Glutamatergic neuron (in vitro differentiated cells): ENCODE data around the gene UGT3A1. TPM values are rescaled to one million over a fixed set of nuclear protein-coding genes. Genes with fewer than 3 reads are reported as not detected.

Experiments
- DNase-seq: peaks from one replicate; pipeline ENCODE4 v3.0.0; 2022
- H3K27ac Mint-ChIP-seq: one replicate; pipeline ENCODE4 v1.8.0; 2020; ENCODE audit warnings: mild to moderate bottlenecking, mixed read lengths, inconsistent platforms; ENCODE audit not compliant: unreplicated experiment
- H3K27me3 Mint-ChIP-seq: one replicate; pipeline ENCODE4 v1.8.0; 2020; ENCODE audit warnings: mild to moderate bottlenecking, moderate library complexity, mixed read lengths, inconsistent platforms; ENCODE audit not compliant: unreplicated experiment
- H3K36me3 Mint-ChIP-seq: one replicate; pipeline ENCODE4 v1.8.0; 2020; ENCODE audit warnings: mild to moderate bottlenecking, mixed read lengths, inconsistent platforms; ENCODE audit not compliant: unreplicated experiment
- H3K4me1 Mint-ChIP-seq: one replicate; pipeline ENCODE4 v1.8.0; 2020; ENCODE audit warnings: mild to moderate bottlenecking, low read depth, mixed read lengths, inconsistent platforms; ENCODE audit not compliant: unreplicated experiment
- H3K4me3 Mint-ChIP-seq: one replicate; pipeline ENCODE4 v1.8.0; 2020; ENCODE audit warnings: mild to moderate bottlenecking, mixed read lengths, inconsistent platforms; ENCODE audit not compliant: unreplicated experiment
- H3K9me3 Mint-ChIP-seq: one replicate; pipeline ENCODE4 v1.8.0; 2020; ENCODE audit warnings: mild to moderate bottlenecking, moderate library complexity, mixed read lengths, inconsistent platforms; ENCODE audit not compliant: unreplicated experiment
- CTCF ChIP-seq: fragments of 200-600 bp; sonication (generic); IDR thresholded peaks from one replicate; pipeline ENCODE4 v1.5.0; 2021; ENCODE audit not compliant: partially characterized antibody, unreplicated experiment
- total RNA-seq: library from RNA; stranded (reverse); fragmentation: NEBNext Ultra II Directional; extraction: Animal tissue kit (Norgen Biotek cat#: 25700); gene quantifications from one replicate; pipeline ENCODE4 v1.2.1, GENCODE V29; 2021; ENCODE audit not compliant: unreplicated experiment

The UGT3A1 gene
- total RNA-seq, 1 donor from 2014 or later, result not detected

- TF ChIP-seq CTCF, result no peak
- no peak overlapping the region for H3K4me3 Mint-ChIP-seq
- DNase-seq, result no peak
- no peaks in the 10 kb centered on the region for H3K36me3 Mint-ChIP-seq
- H3K9me3 Mint-ChIP-seq, result no peaks in the 10 kb centered on the region
- H3K27me3 Mint-ChIP-seq, result no peaks in the 10 kb centered on the region
- H3K4me1 Mint-ChIP-seq, result no peaks in the 10 kb centered on the region
- H3K27ac Mint-ChIP-seq, result no peak overlapping the region
Measured at GRCh38 chr5:36017622-36018021, 26.4 kb upstream of the UGT3A1 start.

GRCh38 chr5:36017004-36017403 is 25.8 kb upstream of the UGT3A1 start:
- no peak overlapping the region for H3K27ac Mint-ChIP-seq
- H3K4me1 Mint-ChIP-seq, result no peaks in the 10 kb centered on the region
- H3K4me3 Mint-ChIP-seq, result no peak overlapping the region
- H3K27me3 Mint-ChIP-seq, result no peaks in the 10 kb centered on the region
- DNase-seq, result no peak
- H3K36me3 Mint-ChIP-seq, result no peaks in the 10 kb centered on the region
- TF ChIP-seq CTCF, result no peak
- no peaks in the 10 kb centered on the region for H3K9me3 Mint-ChIP-seq

GRCh38 chr5:36013182-36013581 is 22.0 kb upstream of the UGT3A1 start:
- no peaks in the 10 kb centered on the region for H3K4me1 Mint-ChIP-seq
- DNase-seq, result no peak
- H3K4me3 Mint-ChIP-seq, result no peak overlapping the region
- no peaks in the 10 kb centered on the region for H3K27me3 Mint-ChIP-seq
- H3K27ac Mint-ChIP-seq, result no peak overlapping the region
- peaks cover 5% of the 10 kb centered on the region for H3K36me3 Mint-ChIP-seq
- peaks cover 9% of the 10 kb centered on the region for H3K9me3 Mint-ChIP-seq
- TF ChIP-seq CTCF, result no peak

GRCh38 chr5:36009698-36010097 is 18.5 kb upstream of the UGT3A1 start:
- no peak for TF ChIP-seq CTCF
- DNase-seq, result no peak
- Mint-ChIP-seq H3K27me3 (no peaks in the 10 kb centered on the region), H3K4me1 (no peaks in the 10 kb centered on the region), H3K36me3 (peaks cover 7% of the 10 kb centered on the region), H3K27ac (no peak overlapping the region), H3K9me3 (peaks cover 13% of the 10 kb centered on the region), H3K4me3 (no peak overlapping the region)

- no peak for TF ChIP-seq CTCF
- no peak overlapping the region for H3K4me3 Mint-ChIP-seq
- peaks cover 3% of the 10 kb centered on the region for H3K27me3 Mint-ChIP-seq
- no peak for DNase-seq
- no peaks in the 10 kb centered on the region for H3K4me1 Mint-ChIP-seq
- peaks cover 18% of the 10 kb centered on the region for H3K9me3 Mint-ChIP-seq
- no peak overlapping the region for H3K27ac Mint-ChIP-seq
- H3K36me3 Mint-ChIP-seq, result peaks cover 7% of the 10 kb centered on the region
Measured at GRCh38 chr5:36007366-36007765, 16.2 kb upstream of the UGT3A1 start.
